Hepatocyte (in vitro differentiated cells): Measurements from ENCODE around the gene B4GALNT4.

Experiments
- CTCF ChIP-seq: fragments of 200-600 bp; sonication (generic); IDR thresholded peaks from 2 replicates; pipeline ENCODE4 v1.5.1; 2016; ENCODE audit warnings: antibody characterized with exemption, mild to moderate bottlenecking; ENCODE audit not compliant: poor library complexity
- EZH2 ChIP-seq: fragments of 200-600 bp; sonication (generic); IDR thresholded peaks from 2 replicates; pipeline ENCODE4 v1.6.1; 2016; ENCODE audit warnings: antibody characterized with exemption, mild to moderate bottlenecking, borderline replicate concordance

- no peak for TF ChIP-seq EZH2
- no peak for TF ChIP-seq CTCF
Observed at GRCh38 chr11:325796-326591, 43.3 kb upstream of the B4GALNT4 start.
